Measurements from ENCODE around the gene VENTX. TPM values are rescaled to one million over a fixed set of nuclear protein-coding genes. Genes with fewer than 3 reads are reported as not detected.

The VENTX gene
- total RNA-seq, 3 donors from 2014 or later = 0.09 to 1.2 (median 0.36) TPM

GRCh38 chr10:133207627-133208026, 30.0 kb upstream of the VENTX start:
- DNase-seq (no peak), ATAC-seq (no peak)
- Histone ChIP-seq H3K36me3 (ENCODE audit: low read depth) (no peaks in the 10 kb centered on the region), H3K9me3 (no peaks in the 10 kb centered on the region), H3K4me3 (no peak overlapping the region), H3K4me1 (ENCODE audit: low read depth) (no peaks in the 10 kb centered on the region)
- intact Hi-C loops (cut with DNase I, micrococcal nuclease) = no loop called here
- TF ChIP-seq, protein P1, sequence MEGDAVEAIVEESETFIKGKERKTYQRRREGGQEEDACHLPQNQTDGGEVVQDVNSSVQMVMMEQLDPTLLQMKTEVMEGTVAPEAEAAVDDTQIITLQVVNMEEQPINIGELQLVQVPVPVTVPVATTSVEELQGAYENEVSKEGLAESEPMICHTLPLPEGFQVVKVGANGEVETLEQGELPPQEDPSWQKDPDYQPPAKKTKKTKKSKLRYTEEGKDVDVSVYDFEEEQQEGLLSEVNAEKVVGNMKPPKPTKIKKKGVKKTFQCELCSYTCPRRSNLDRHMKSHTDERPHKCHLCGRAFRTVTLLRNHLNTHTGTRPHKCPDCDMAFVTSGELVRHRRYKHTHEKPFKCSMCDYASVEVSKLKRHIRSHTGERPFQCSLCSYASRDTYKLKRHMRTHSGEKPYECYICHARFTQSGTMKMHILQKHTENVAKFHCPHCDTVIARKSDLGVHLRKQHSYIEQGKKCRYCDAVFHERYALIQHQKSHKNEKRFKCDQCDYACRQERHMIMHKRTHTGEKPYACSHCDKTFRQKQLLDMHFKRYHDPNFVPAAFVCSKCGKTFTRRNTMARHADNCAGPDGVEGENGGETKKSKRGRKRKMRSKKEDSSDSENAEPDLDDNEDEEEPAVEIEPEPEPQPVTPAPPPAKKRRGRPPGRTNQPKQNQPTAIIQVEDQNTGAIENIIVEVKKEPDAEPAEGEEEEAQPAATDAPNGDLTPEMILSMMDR (IDR thresholded peaks at IDR 0.05) = no peak

- H3K36me3 ChIP-seq (ENCODE audit: low read depth) = no peaks in the 10 kb centered on the region
- intact Hi-C loops (cut with DNase I, micrococcal nuclease) = no loop called here
- TF ChIP-seq, protein P1 (IDR thresholded peaks at IDR 0.05) = no peak
- DNase-seq (no peak), ATAC-seq (no peak)
- no peak overlapping the region for H3K4me3 ChIP-seq
- H3K4me1 ChIP-seq (ENCODE audit: low read depth) = no peaks in the 10 kb centered on the region
- no peaks in the 10 kb centered on the region for H3K9me3 ChIP-seq
Measured at GRCh38 chr10:133208466-133208865, 29.2 kb upstream of the VENTX start.

DNA sequence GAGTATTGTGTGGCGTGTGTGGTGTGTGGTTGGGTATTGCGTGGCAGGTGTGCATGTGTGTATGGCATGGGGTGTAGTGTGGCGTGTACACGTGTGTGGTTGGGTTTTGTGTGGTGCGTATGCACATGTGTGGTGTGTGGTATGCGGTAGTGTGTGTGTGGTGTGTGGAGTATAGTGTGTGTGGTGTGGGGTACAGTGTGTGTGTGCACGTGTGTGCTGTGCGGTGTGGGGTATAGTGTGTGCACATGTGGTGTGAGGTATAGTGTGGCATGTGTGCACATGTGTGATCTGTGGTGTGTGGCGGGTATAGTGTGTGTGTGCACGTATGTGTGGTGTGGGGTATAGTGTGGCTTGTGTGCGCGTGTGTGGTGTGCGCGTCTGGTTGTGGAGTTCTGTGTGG, 28.5 kb upstream of the VENTX start:
- no peak for ATAC-seq
- Histone ChIP-seq H3K4me1 (ENCODE audit: low read depth) (no peaks in the 10 kb centered on the region), H3K9me3 (no peaks in the 10 kb centered on the region), H3K36me3 (ENCODE audit: low read depth) (no peaks in the 10 kb centered on the region), H3K4me3 (no peak overlapping the region)
- no peak for DNase-seq
- intact Hi-C loops (cut with DNase I, micrococcal nuclease) = no loop called here
- TF ChIP-seq, protein P1 (IDR thresholded peaks at IDR 0.05) = no peak

GRCh38 chr10:133209641-133210040, 28.0 kb upstream of the VENTX start:
- intact Hi-C loops (cut with DNase I, micrococcal nuclease) = no loop called here
- no peaks in the 10 kb centered on the region for H3K9me3 ChIP-seq
- TF ChIP-seq, protein P1 (IDR thresholded peaks at IDR 0.05) = no peak
- no peak overlapping the region for H3K4me3 ChIP-seq
- H3K4me1 ChIP-seq (ENCODE audit: low read depth) = no peaks in the 10 kb centered on the region
- no peak for DNase-seq
- no peaks in the 10 kb centered on the region for H3K36me3 ChIP-seq (ENCODE audit: low read depth)
- no peak for ATAC-seq

GRCh38 chr10:133210398-133211140, 27.1 kb upstream of the VENTX start:
- no peak for DNase-seq
- Histone ChIP-seq H3K36me3 (ENCODE audit: low read depth) (no peaks in the 10 kb centered on the region), H3K4me1 (ENCODE audit: low read depth) (no peaks in the 10 kb centered on the region), H3K9me3 (no peaks in the 10 kb centered on the region), H3K4me3 (no peak overlapping the region)
- ATAC-seq = no peak
- intact Hi-C loops (cut with DNase I, micrococcal nuclease) = no loop called here
- TF ChIP-seq, protein P1 (IDR thresholded peaks at IDR 0.05) = no peak

Measured in mucosa of descending colon (tissue), 3 donors.